ENCODE measurements around the gene EXOC3.
"Not testable (repeated sequence)": the region's sequence is repeated elsewhere in the genome, so short reads cannot be mapped to it uniquely, and the experiment has no call there.

EXOC3 gene

GRCh38 chr5:483434-484140 lies 40.6 kb downstream of the EXOC3 start:
- no peaks in the 10 kb centered on the region for H3K27me3 ChIP-seq (ENCODE audit: insufficient read depth, low read length, poor library complexity)
- WGBS (ENCODE audit: extremely low coverage, insufficient coverage, low lambda C conversion rate): no CpG with 5 or more reads among the region's 34 CpGs
- H3K79me2 ChIP-seq (ENCODE audit: control insufficient read depth, insufficient read depth, low read length): no peaks in the 10 kb centered on the region
- no peak overlapping the region for H2BK120ac ChIP-seq (ENCODE audit: low read depth, low read length)
- no peak overlapping the region for H3K23ac ChIP-seq (ENCODE audit: low read length)
- H3K4me1 ChIP-seq (ENCODE audit: control insufficient read depth, low read depth, low read length): no peaks in the 10 kb centered on the region
- H3K18ac ChIP-seq (ENCODE audit: low read length): no peak overlapping the region
- no peak overlapping the region for H3K4ac ChIP-seq (ENCODE audit: low read depth, low read length)
- no peak for DNase-seq
- H3K36me3 ChIP-seq (ENCODE audit: control insufficient read depth, insufficient read depth, low read length): no peaks in the 10 kb centered on the region
- H3K56ac ChIP-seq (ENCODE audit: low read length): no peak overlapping the region
- no peak overlapping the region for H2BK15ac ChIP-seq (replicated peaks; ENCODE audit: low read depth)
- H3K79me1 ChIP-seq (ENCODE audit: low read length): no peaks in the 10 kb centered on the region
- H4K5ac ChIP-seq (ENCODE audit: low read length): no peak overlapping the region
- no peak overlapping the region for H2AK5ac ChIP-seq (ENCODE audit: low read length)
- H3K4me3 ChIP-seq (ENCODE audit: low read length): no peak overlapping the region
- H3K4me2 ChIP-seq (ENCODE audit: low read length): no peak overlapping the region
- H3K27ac ChIP-seq (ENCODE audit: low read depth, low read length): no peak overlapping the region
- no peak overlapping the region for H3K9ac ChIP-seq (ENCODE audit: low read length)
- no peak overlapping the region for H2BK5ac ChIP-seq (ENCODE audit: low read length)
- H4K8ac ChIP-seq (ENCODE audit: low read depth, low read length): no peak overlapping the region

- H3K4me1 ChIP-seq (ENCODE audit: control insufficient read depth, low read depth, low read length): no peaks in the 10 kb centered on the region
- no peak overlapping the region for H3K4me2 ChIP-seq (ENCODE audit: low read length)
- H4K8ac ChIP-seq (ENCODE audit: low read depth, low read length): no peak overlapping the region
- no peak overlapping the region for H2BK120ac ChIP-seq (ENCODE audit: low read depth, low read length)
- DNase-seq: no peak
- no peaks in the 10 kb centered on the region for H3K27me3 ChIP-seq (ENCODE audit: insufficient read depth, low read length, poor library complexity)
- no peak overlapping the region for H3K18ac ChIP-seq (ENCODE audit: low read length)
- H4K5ac ChIP-seq (ENCODE audit: low read length): no peak overlapping the region
- H3K4ac ChIP-seq (ENCODE audit: low read depth, low read length): no peak overlapping the region
- H3K79me1 ChIP-seq (ENCODE audit: low read length): no peaks in the 10 kb centered on the region
- no peaks in the 10 kb centered on the region for H3K79me2 ChIP-seq (ENCODE audit: control insufficient read depth, insufficient read depth, low read length)
- H3K9ac ChIP-seq (ENCODE audit: low read length): no peak overlapping the region
- H3K27ac ChIP-seq (ENCODE audit: low read depth, low read length): no peak overlapping the region
- H2AK5ac ChIP-seq (ENCODE audit: low read length): no peak overlapping the region
- no peak overlapping the region for H3K4me3 ChIP-seq (ENCODE audit: low read length)
- no peak overlapping the region for H3K23ac ChIP-seq (ENCODE audit: low read length)
- H3K56ac ChIP-seq (ENCODE audit: low read length): no peak overlapping the region
- H2BK15ac ChIP-seq (replicated peaks; ENCODE audit: low read depth): no peak overlapping the region
- WGBS (ENCODE audit: extremely low coverage, insufficient coverage, low lambda C conversion rate): no CpG with 5 or more reads among the region's 24 CpGs
- H3K36me3 ChIP-seq (ENCODE audit: control insufficient read depth, insufficient read depth, low read length): no peaks in the 10 kb centered on the region
- no peak overlapping the region for H2BK5ac ChIP-seq (ENCODE audit: low read length)
Measured at GRCh38 chr5:484556-484955, 41.6 kb downstream of the EXOC3 start.

- Histone ChIP-seq H3K4me2 (ENCODE audit: low read length) (no peak overlapping the region), H3K27ac (ENCODE audit: low read depth, low read length) (no peak overlapping the region), H3K4me1 (ENCODE audit: control insufficient read depth, low read depth, low read length) (no peaks in the 10 kb centered on the region), H2BK5ac (ENCODE audit: low read length) (no peak overlapping the region), H3K79me2 (ENCODE audit: control insufficient read depth, insufficient read depth, low read length) (no peaks in the 10 kb centered on the region), H2BK120ac (ENCODE audit: low read depth, low read length) (no peak overlapping the region), H3K36me3 (ENCODE audit: control insufficient read depth, insufficient read depth, low read length) (no peaks in the 10 kb centered on the region), H3K56ac (ENCODE audit: low read length) (no peak overlapping the region), H3K4ac (ENCODE audit: low read depth, low read length) (no peak overlapping the region), H3K23ac (ENCODE audit: low read length) (no peak overlapping the region), H3K27me3 (ENCODE audit: insufficient read depth, low read length, poor library complexity) (no peaks in the 10 kb centered on the region), H3K4me3 (ENCODE audit: low read length) (no peak overlapping the region), H4K5ac (ENCODE audit: low read length) (no peak overlapping the region), H3K79me1 (ENCODE audit: low read length) (no peaks in the 10 kb centered on the region), H3K18ac (ENCODE audit: low read length) (no peak overlapping the region), H3K9ac (ENCODE audit: low read length) (no peak overlapping the region), H4K8ac (ENCODE audit: low read depth, low read length) (no peak overlapping the region), H2AK5ac (ENCODE audit: low read length) (no peak overlapping the region), H2BK15ac (replicated peaks; ENCODE audit: low read depth) (no peak overlapping the region)
- DNase-seq: no peak
- no CpG with 5 or more reads among the region's 29 CpGs for WGBS (ENCODE audit: extremely low coverage, insufficient coverage, low lambda C conversion rate)
Measured at GRCh38 chr5:485113-485945, 42.4 kb downstream of the EXOC3 start.

- no peaks in the 10 kb centered on the region for H3K36me3 ChIP-seq (ENCODE audit: control insufficient read depth, insufficient read depth, low read length)
- H2BK5ac ChIP-seq (ENCODE audit: low read length): no peak overlapping the region
- H3K18ac ChIP-seq (ENCODE audit: low read length): no peak overlapping the region
- H3K56ac ChIP-seq (ENCODE audit: low read length): no peak overlapping the region
- no peak for DNase-seq
- no peaks in the 10 kb centered on the region for H3K27me3 ChIP-seq (ENCODE audit: insufficient read depth, low read length, poor library complexity)
- H3K4me1 ChIP-seq (ENCODE audit: control insufficient read depth, low read depth, low read length): no peaks in the 10 kb centered on the region
- H3K4me2 ChIP-seq (ENCODE audit: low read length): no peak overlapping the region
- H2BK120ac ChIP-seq (ENCODE audit: low read depth, low read length): no peak overlapping the region
- H3K27ac ChIP-seq (ENCODE audit: low read depth, low read length): no peak overlapping the region
- H3K79me1 ChIP-seq (ENCODE audit: low read length): no peaks in the 10 kb centered on the region
- no peaks in the 10 kb centered on the region for H3K79me2 ChIP-seq (ENCODE audit: control insufficient read depth, insufficient read depth, low read length)
- no peak overlapping the region for H3K23ac ChIP-seq (ENCODE audit: low read length)
- no peak overlapping the region for H3K4ac ChIP-seq (ENCODE audit: low read depth, low read length)
- H4K5ac ChIP-seq (ENCODE audit: low read length): no peak overlapping the region
- no peak overlapping the region for H4K8ac ChIP-seq (ENCODE audit: low read depth, low read length)
- no peak overlapping the region for H3K4me3 ChIP-seq (ENCODE audit: low read length)
- H3K9ac ChIP-seq (ENCODE audit: low read length): no peak overlapping the region
- H2BK15ac ChIP-seq (replicated peaks; ENCODE audit: low read depth): no peak overlapping the region
- H2AK5ac ChIP-seq (ENCODE audit: low read length): no peak overlapping the region
- WGBS (ENCODE audit: extremely low coverage, insufficient coverage, low lambda C conversion rate): no CpG with 5 or more reads among the region's 23 CpGs
Measured at GRCh38 chr5:485946-486491, 43.0 kb downstream of the EXOC3 start.

- not testable (repeated sequence) for H3K27me3 ChIP-seq (ENCODE audit: insufficient read depth, low read length, poor library complexity); H3K4me1 ChIP-seq (ENCODE audit: control insufficient read depth, low read depth, low read length); H3K4me2 ChIP-seq (ENCODE audit: low read length); H3K18ac ChIP-seq (ENCODE audit: low read length); H3K79me2 ChIP-seq (ENCODE audit: control insufficient read depth, insufficient read depth, low read length); H3K4me3 ChIP-seq (ENCODE audit: low read length); H4K8ac ChIP-seq (ENCODE audit: low read depth, low read length); H3K56ac ChIP-seq (ENCODE audit: low read length); H3K4ac ChIP-seq (ENCODE audit: low read depth, low read length); H2AK5ac ChIP-seq (ENCODE audit: low read length); H3K23ac ChIP-seq (ENCODE audit: low read length); H2BK120ac ChIP-seq (ENCODE audit: low read depth, low read length); H3K79me1 ChIP-seq (ENCODE audit: low read length); H3K27ac ChIP-seq (ENCODE audit: low read depth, low read length); H3K36me3 ChIP-seq (ENCODE audit: control insufficient read depth, insufficient read depth, low read length); H4K5ac ChIP-seq (ENCODE audit: low read length); H2BK15ac ChIP-seq (replicated peaks; ENCODE audit: low read depth); DNase-seq; H3K9ac ChIP-seq (ENCODE audit: low read length); H2BK5ac ChIP-seq (ENCODE audit: low read length)
- WGBS (ENCODE audit: extremely low coverage, insufficient coverage, low lambda C conversion rate): no CpG with 5 or more reads among the region's 22 CpGs
Measured at GRCh38 chr5:486597-486996, 43.6 kb downstream of the EXOC3 start.

All from mesendoderm (in vitro differentiated cells).